ENCODE data around the gene OR2V1. TPM values are rescaled to one million over a fixed set of nuclear protein-coding genes. Genes with fewer than 3 reads are reported as not detected.

OR2V1 gene
- total and polyA plus RNA-seq, 2 of the 13 experiments (the other 11 are each of a cell fraction or from before 2014, with no cell fraction given) = not detected

DNA sequence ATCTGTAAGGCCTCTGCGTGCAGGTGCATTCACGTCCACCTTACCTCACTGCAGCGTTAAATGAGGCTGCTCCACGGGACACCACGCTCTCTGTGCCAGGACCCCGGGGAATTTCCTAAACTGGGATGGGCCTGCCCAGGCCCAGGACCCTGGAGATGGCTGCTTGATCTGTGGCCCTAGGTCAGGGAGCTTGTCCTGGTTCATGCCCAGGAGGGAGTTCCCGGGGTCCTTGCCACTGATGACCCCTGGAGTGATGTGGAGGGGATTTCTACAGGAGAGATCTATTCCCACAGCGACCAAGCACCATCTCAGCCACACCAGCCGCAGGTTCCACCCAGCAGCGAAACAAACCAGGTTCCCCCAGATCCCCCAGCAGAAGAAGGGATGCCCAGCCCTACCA lies 3.5 kb downstream of the OR2V1 start (continued):
- TF ChIP-seq PCBP1 (IDR thresholded peaks at IDR 0.05; ENCODE audit: borderline replicate concordance, low read depth, low read length) (no peak), HNRNPK (IDR thresholded peaks at IDR 0.05; ENCODE audit: low read depth, low read length, poor library complexity, severe bottlenecking) (no peak)

DNA sequence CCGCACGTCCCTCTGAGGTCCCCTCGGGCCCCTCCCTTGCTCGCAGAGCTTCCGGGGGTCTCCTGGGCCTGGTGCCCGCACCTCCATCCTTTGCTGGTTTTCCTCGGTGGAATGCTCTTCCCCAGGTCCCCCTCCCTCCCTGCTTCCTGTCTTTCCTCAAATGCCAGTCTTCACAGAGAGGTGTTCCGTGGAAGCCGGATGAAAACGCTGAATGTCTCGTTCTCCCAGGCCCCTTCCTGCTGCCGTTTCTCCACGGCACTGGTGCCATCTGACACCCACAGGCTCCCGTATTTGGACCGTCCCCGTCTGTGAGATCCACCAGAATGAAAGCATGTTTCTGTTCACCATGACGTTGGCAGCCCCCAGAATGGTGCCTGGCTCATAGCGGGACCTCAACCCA lies 4.1 kb downstream of the OR2V1 start:
- Histone ChIP-seq H3K9ac (ENCODE audit: insufficient read depth, low read depth, low read length) (no peak overlapping the region), H2AFZ (ENCODE audit: low read length) (no peak overlapping the region), H3K36me3 (replicated peaks in 1 of 2; ENCODE audit: control insufficient read depth in 1 of 2, insufficient read depth in 2 of 2, low read length in 2 of 2) (no peaks in the 10 kb centered on the region), H4K20me1 (ENCODE audit: insufficient read depth, low read length) (no peaks in the 10 kb centered on the region), H3K4me1 (ENCODE audit: insufficient read depth, low read length) (no peaks in the 10 kb centered on the region), H3K9me3 (ENCODE audit: low read length) (no peaks in the 10 kb centered on the region), H3K4me3 (replicated peaks in 1 of 3; ENCODE audit: insufficient read depth in 1 of 3, low read depth in 2 of 3, low read length in 3 of 3) (no peak overlapping the region), H3K27me3 (ENCODE audit: control insufficient read depth in 1 of 2, insufficient read depth in 2 of 2, low read length in 2 of 2) (peaks cover 13 to 62% of the 10 kb centered on the region in 2 experiments; a peak in 4 of 5 replicates), H3K27ac (ENCODE audit: extremely low read length, insufficient read depth, low read length) (no peak overlapping the region), H3K79me2 (ENCODE audit: insufficient read depth, low read length) (no peaks in the 10 kb centered on the region), H3K4me2 (ENCODE audit: low read depth, low read length) (no peak overlapping the region)
- in situ Hi-C loops (cut with HindIII; ENCODE audit: extremely low pct_ligation_motif_present, low pct_unique_long_range_greater_than_20kb) = no loop called here
- no peak for DNase-seq (ENCODE audit: low spot score)
- TF ChIP-seq, protein P1, sequence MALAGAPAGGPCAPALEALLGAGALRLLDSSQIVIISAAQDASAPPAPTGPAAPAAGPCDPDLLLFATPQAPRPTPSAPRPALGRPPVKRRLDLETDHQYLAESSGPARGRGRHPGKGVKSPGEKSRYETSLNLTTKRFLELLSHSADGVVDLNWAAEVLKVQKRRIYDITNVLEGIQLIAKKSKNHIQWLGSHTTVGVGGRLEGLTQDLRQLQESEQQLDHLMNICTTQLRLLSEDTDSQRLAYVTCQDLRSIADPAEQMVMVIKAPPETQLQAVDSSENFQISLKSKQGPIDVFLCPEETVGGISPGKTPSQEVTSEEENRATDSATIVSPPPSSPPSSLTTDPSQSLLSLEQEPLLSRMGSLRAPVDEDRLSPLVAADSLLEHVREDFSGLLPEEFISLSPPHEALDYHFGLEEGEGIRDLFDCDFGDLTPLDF (CRISPR knock-in tag; IDR thresholded peaks at IDR 0.05) = no peak
- TF ChIP-seq KLF12 (CRISPR knock-in tag; IDR thresholded peaks at IDR 0.05; ENCODE audit: borderline replicate concordance) (no peak), SIX4 (CRISPR knock-in tag; IDR thresholded peaks at IDR 0.05) (no peak), TAF1 (CRISPR knock-in tag; IDR thresholded peaks at IDR 0.05) (no peak), ELF3 (CRISPR knock-in tag; IDR thresholded peaks at IDR 0.05) (no peak), ZSCAN30 (CRISPR knock-in tag; IDR thresholded peaks at IDR 0.05) (no peak), HNRNPK (IDR thresholded peaks at IDR 0.05; ENCODE audit: low read depth, low read length, poor library complexity, severe bottlenecking) (no peak)
- intact Hi-C loops (cut with micrococcal nuclease; ENCODE audit: unreplicated experiment) = no loop called here
- ChIA-PET CTCF (ENCODE audit: low intra/inter-chr PET ratio, low total read pairs) (no interaction called here), POLR2A (no interaction called here)
- no peak for FAIRE-seq
- no peak for ATAC-seq
- 31% methylated on average over 13 of the region's 18 CpGs for whole genome bisulfite sequencing (ENCODE audit: low lambda C conversion rate)
- no TSS peak for BruUV-seq (replicated peaks)
